ENCODE data around the gene CDH5.

- TF ChIP-seq NFE2L1 (CRISPR knock-in tag; IDR thresholded peaks at IDR 0.05; ENCODE audit: borderline replicate concordance) (no peak), RAD21 (CRISPR knock-in tag; IDR thresholded peaks at IDR 0.05) (no peak), ZNF10 (CRISPR knock-in tag; IDR thresholded peaks at IDR 0.05; ENCODE audit: borderline replicate concordance, low read depth) (no peak), KDM5A (IDR thresholded peaks at IDR 0.05; ENCODE audit: borderline replicate concordance, low read length) (no peak)
- TF ChIP-seq, protein P1, sequence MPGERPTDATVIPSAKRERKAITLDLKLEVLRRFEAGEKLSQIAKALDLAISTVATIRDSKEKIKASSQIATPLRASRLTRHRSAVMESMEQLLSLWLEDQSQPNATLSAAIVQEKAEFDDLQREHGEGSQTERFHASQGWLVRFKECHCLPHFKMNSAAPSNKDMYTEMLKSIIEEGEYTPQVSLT (CRISPR knock-in tag; IDR thresholded peaks at IDR 0.05; ENCODE audit: borderline replicate concordance, low read depth), result no peak
- TF ChIP-seq, protein P2, sequence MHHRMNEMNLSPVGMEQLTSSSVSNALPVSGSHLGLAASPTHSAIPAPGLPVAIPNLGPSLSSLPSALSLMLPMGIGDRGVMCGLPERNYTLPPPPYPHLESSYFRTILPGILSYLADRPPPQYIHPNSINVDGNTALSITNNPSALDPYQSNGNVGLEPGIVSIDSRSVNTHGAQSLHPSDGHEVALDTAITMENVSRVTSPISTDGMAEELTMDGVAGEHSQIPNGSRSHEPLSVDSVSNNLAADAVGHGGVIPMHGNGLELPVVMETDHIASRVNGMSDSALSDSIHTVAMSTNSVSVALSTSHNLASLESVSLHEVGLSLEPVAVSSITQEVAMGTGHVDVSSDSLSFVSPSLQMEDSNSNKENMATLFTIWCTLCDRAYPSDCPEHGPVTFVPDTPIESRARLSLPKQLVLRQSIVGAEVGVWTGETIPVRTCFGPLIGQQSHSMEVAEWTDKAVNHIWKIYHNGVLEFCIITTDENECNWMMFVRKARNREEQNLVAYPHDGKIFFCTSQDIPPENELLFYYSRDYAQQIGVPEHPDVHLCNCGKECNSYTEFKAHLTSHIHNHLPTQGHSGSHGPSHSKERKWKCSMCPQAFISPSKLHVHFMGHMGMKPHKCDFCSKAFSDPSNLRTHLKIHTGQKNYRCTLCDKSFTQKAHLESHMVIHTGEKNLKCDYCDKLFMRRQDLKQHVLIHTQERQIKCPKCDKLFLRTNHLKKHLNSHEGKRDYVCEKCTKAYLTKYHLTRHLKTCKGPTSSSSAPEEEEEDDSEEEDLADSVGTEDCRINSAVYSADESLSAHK (CRISPR knock-in tag; IDR thresholded peaks at IDR 0.05; ENCODE audit: borderline replicate concordance), result no peak
Measured at GRCh38 chr16:66367968-66368891, 1.7 kb downstream of the CDH5 start.

All from HepG2 (cell line).